T follicular helper cell (primary cell): ENCODE results near the gene C1orf167.
"Not testable (repeated sequence)": the region's sequence is repeated elsewhere in the genome, so short reads cannot be mapped to it uniquely, and the experiment has no call there.

ENCODE experiments used
- DNase-seq: peaks from one replicate; pipeline ENCODE4 v3.0.0-alpha.2; 2020; ENCODE audit warnings: low read depth

The C1orf167 gene

GRCh38 chr1:11800756-11801433 is 38.9 kb downstream of the C1orf167 start:
- DNase-seq: no peak

GRCh38 chr1:11802616-11802972 is 40.6 kb downstream of the C1orf167 start:
- DNase-seq: no peak

- peak; percentile 60 for DNase-seq
These were observed 41.2 kb downstream of the C1orf167 start for GRCh38 chr1:11802973-11803885.

GRCh38 chr1:11803924-11804665 is 42.1 kb downstream of the C1orf167 start:
- not testable (repeated sequence) for DNase-seq

GRCh38 chr1:11804666-11805421 is 42.9 kb downstream of the C1orf167 start:
- DNase-seq: peak; percentile 15

GRCh38 chr1:11805422-11806306 is 43.7 kb downstream of the C1orf167 start, which contains the start of the genes CLCN6 and MTHFR:
Gene CLCN6 (plus strand): TSS chr1:11806191. CDS start chr1:11806263, 72 bp downstream.
Gene MTHFR (minus strand): TSS chr1:11805964. CDS start chr1:11803116, 2,848 bp downstream.
- peak; percentile 97 for DNase-seq

GRCh38 chr1:11806307-11806936 is 44.4 kb downstream of the C1orf167 start:
- no peak for DNase-seq

- DNase-seq: no peak
These were observed 45.1 kb downstream of the C1orf167 start for GRCh38 chr1:11807133-11807532.

GRCh38 chr1:11813021-11813420 is 51.0 kb downstream of the C1orf167 start:
- no peak for DNase-seq

- no peak for DNase-seq
These were observed 55.2 kb downstream of the C1orf167 start for GRCh38 chr1:11817192-11817591.

- DNase-seq: no peak
These were observed 60.1 kb downstream of the C1orf167 start for GRCh38 chr1:11822091-11822490.

GRCh38 chr1:11823366-11824137 is 61.6 kb downstream of the C1orf167 start:
- no peak for DNase-seq

- DNase-seq: no peak
These were observed 63.1 kb downstream of the C1orf167 start for GRCh38 chr1:11825131-11825530.

GRCh38 chr1:11826946-11827345 is 65.0 kb downstream of the C1orf167 start:
- no peak for DNase-seq

- no peak for DNase-seq
These were observed 66.5 kb downstream of the C1orf167 start for GRCh38 chr1:11828511-11828910.

GRCh38 chr1:11831945-11832725 is 70.1 kb downstream of the C1orf167 start:
- DNase-seq: no peak

GRCh38 chr1:11833497-11833896 is 71.5 kb downstream of the C1orf167 start:
- no peak for DNase-seq

GRCh38 chr1:11833900-11834299 is 71.9 kb downstream of the C1orf167 start:
- DNase-seq: no peak
